Effector memory CD4-positive, alpha-beta T cell (primary cell): Measurements from ENCODE around the gene HEG1.
"Not testable (repeated sequence)": the region's sequence is repeated elsewhere in the genome, so short reads cannot be mapped to it uniquely, and the experiment has no call there.

Source experiments
- DNase-seq, 3 donors: peaks; one replicate each; pipeline ENCODE4 v3.0.0-alpha.2; 2020
- H3K27ac ChIP-seq: 2 replicates; pipeline ENCODE4 v1.7.0; 2013; ENCODE audit warnings: mild to moderate bottlenecking, low read length, moderate library complexity; ENCODE audit not compliant: insufficient read depth, poor library complexity, severe bottlenecking
- H3K27me3 ChIP-seq: replicated peaks from 2 replicates; pipeline ENCODE4 v1.7.0; 2013; ENCODE audit warnings: mild to moderate bottlenecking, low read length; ENCODE audit not compliant: insufficient read depth, control insufficient read depth, poor library complexity, severe bottlenecking
- H3K36me3 ChIP-seq: 2 replicates; pipeline ENCODE4 v1.7.0; 2013; ENCODE audit warnings: mild to moderate bottlenecking, low read length, moderate library complexity; ENCODE audit not compliant: control insufficient read depth, insufficient read depth
- H3K4me1 ChIP-seq: 2 replicates; pipeline ENCODE4 v1.7.0; 2013; ENCODE audit warnings: low read length, mild to moderate bottlenecking; ENCODE audit not compliant: control insufficient read depth, insufficient read depth, poor library complexity, severe bottlenecking
- H3K4me3 ChIP-seq: 2 replicates; pipeline ENCODE4 v1.7.0; 2013; ENCODE audit warnings: low read length, low read depth, mild to moderate bottlenecking; ENCODE audit not compliant: insufficient read depth, poor library complexity, severe bottlenecking
- H3K9me3 ChIP-seq: 2 replicates; pipeline ENCODE4 v1.7.0; 2013; ENCODE audit warnings: mild to moderate bottlenecking, low read length, moderate library complexity; ENCODE audit not compliant: control insufficient read depth

HEG1 gene

DNA sequence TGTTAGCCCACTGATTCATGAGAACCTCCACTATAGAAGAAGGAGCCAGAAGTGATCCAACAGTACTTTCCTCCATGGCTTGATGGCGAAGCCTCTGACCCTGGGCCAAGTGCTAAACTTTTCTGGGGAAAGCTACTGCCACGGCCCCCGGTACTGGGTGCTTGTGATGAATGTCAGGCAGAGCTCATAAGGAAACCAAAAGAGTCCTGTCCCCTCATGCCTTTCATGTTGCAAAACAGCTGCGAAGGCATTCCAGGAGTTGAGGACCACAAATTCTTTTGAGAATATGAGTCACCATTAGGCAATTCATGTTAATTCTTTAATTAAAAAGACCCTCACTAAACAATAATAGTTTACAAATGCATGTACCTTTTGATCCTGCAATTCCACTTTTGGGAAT is 26.5 kb upstream of the HEG1 start:
- H3K36me3 ChIP-seq, H3K4me3 ChIP-seq, H3K4me1 ChIP-seq, H3K27ac ChIP-seq, DNase-seq, H3K27me3 ChIP-seq, H3K9me3 ChIP-seq: not testable (repeated sequence)

DNA sequence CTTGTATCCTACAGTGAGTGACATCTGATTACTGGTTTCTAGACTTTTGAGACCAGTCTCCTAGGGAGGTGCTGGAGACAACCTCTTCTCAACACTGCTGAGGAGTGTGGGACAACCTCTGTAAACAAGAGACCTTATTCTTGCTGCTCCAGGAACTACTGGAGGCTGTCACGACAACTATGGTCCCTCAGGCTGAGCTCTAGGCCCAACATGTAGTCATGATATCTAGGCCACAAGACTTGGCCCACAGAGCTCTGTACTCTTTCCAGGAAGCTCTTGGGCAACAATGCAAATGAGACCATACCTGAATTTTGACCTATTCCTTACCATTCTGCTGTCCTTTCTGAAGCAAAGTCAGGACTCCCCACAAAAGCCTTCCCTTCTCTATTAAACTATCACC is 24.3 kb upstream of the HEG1 start:
- no peaks in the 10 kb centered on the region for H3K9me3 ChIP-seq
- no peaks in the 10 kb centered on the region for H3K27me3 ChIP-seq
- no peaks in the 10 kb centered on the region for H3K4me1 ChIP-seq
- no peak overlapping the region for H3K4me3 ChIP-seq
- no peak overlapping the region for H3K27ac ChIP-seq
- DNase-seq = no peak
- H3K36me3 ChIP-seq = no peaks in the 10 kb centered on the region

DNA sequence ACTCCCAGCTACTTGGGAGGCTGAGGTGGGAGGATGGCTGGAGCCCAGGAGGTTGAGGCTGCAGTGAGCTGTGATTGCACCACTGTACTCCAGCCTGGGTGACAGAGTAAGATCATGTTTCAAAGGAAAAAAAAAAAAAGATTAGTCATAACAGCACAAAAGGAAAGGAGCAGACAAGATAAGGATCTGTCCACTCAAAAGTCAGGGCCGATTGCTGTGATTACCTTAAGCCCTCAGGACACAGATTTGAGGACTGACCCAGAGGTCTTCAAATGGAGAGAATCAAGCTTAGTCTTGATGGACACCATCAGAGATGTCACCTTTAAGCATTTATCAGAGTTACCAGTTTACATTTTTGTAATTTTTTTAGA is 23.9 kb upstream of the HEG1 start:
- Histone ChIP-seq H3K27me3 (no peaks in the 10 kb centered on the region), H3K4me3 (no peak overlapping the region), H3K4me1 (no peaks in the 10 kb centered on the region), H3K9me3 (no peaks in the 10 kb centered on the region), H3K36me3 (no peaks in the 10 kb centered on the region), H3K27ac (no peak overlapping the region)
- DNase-seq = no peak

DNA sequence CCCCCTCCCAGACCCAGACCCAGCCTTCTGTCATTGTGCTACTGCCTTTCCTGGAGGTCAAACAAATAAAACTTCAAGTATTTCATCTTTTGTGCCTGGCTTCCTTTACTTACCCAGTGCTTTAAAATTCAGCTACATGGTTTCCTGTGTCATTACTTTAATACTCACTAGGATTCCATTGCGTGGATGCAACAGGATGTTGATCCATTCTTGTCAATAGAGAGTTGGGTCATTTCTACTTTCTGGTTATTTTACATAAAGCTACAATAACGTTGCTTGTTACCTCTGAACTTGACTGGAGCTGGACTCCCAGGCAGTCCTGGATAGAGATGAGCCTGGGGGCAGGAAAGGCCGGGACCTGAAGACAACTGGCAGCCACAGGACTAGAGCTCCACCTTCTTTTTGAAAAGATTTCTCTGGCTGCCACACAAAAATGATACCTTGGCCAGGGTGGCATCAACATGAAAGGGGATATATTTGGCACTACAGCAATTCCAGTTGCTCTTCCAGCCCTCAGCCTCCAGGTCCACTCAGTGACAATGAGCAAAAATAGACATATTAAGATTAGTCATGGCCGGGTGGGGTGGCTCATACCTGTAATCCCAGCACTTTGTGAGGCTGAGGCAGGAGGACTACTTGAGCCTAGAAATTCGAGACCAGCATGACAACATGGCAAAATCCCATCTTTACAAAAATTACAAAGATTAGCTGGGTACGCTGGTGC is 23.3 kb upstream of the HEG1 start:
- no peaks in the 10 kb centered on the region for H3K9me3 ChIP-seq
- no peak overlapping the region for H3K4me3 ChIP-seq
- H3K27ac ChIP-seq = no peak overlapping the region
- DNase-seq = no peak
- no peaks in the 10 kb centered on the region for H3K27me3 ChIP-seq
- no peaks in the 10 kb centered on the region for H3K36me3 ChIP-seq
- H3K4me1 ChIP-seq = no peaks in the 10 kb centered on the region

DNA sequence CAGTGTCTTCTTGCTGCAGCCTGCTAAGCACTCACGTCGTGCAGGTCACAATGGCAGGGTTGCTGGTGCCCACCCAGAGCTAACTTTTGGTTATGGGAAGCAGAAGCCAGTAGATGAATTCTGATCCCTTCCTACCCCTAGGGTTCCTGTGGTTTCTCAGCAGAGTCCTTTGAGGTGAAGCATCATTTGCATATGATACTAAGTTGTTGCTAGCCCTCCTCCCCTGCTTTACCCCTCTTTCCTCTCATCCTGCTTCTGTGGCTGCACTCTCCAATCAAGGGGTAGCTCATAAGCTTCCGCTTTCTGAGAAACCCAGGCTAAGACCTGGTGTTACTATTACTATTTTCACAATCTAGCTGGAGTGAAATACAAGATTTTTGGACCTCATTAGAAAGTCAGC is 22.1 kb upstream of the HEG1 start:
- Histone ChIP-seq H3K27me3 (no peaks in the 10 kb centered on the region), H3K4me3 (no peak overlapping the region), H3K36me3 (no peaks in the 10 kb centered on the region), H3K4me1 (no peaks in the 10 kb centered on the region), H3K9me3 (no peaks in the 10 kb centered on the region), H3K27ac (no peak overlapping the region)
- no peak for DNase-seq

DNA sequence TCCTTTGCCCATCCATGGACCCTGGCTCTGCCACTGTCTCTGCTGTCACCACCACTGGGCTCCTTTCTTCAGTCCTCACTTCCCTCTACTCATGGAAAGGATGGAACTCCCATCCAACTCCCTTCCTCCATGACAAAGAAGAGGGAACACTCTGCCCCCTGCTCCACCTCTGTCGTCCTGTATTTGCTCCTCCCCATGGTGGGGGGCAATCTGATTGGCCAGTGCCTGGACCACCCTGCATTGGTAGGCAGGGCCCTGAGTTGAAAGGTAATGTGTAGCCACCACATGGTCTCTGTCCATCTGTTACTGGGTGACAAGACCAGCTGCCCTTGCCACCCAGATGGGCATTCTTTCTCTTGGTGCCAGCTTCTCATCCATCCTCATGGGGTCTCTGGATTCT is 20.7 kb upstream of the HEG1 start:
- Histone ChIP-seq H3K27ac (no peak overlapping the region), H3K4me1 (no peaks in the 10 kb centered on the region)
- no peak for DNase-seq

DNA sequence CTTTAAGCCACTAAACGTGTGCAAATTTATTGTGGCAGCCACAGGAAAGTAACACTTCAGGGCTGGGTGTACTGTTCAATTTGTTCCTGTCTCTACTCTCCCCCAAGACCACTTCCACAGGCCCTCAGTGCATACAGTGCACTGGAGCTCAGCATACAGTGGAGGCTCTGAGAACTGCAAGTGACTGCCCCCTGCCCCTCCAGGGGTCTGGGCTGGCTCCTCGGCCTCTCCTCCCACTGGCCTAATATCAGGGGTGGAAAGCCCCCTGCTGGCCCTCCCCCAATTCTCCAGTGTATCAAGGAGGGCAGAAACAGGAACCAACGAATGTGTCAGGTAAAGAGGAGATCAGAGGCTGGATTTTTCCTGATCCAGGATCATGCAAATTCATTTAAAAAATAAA is 19.9 kb upstream of the HEG1 start:
- Histone ChIP-seq H3K27ac (no peak overlapping the region), H3K9me3 (no peaks in the 10 kb centered on the region), H3K27me3 (no peaks in the 10 kb centered on the region), H3K36me3 (no peaks in the 10 kb centered on the region), H3K4me1 (no peaks in the 10 kb centered on the region), H3K4me3 (no peak overlapping the region)
- DNase-seq = no peak

More for the DNA sequence above, 20.7 kb upstream of the HEG1 start:
- Histone ChIP-seq H3K9me3 (no peaks in the 10 kb centered on the region), H3K27me3 (no peaks in the 10 kb centered on the region), H3K4me3 (no peak overlapping the region), H3K36me3 (no peaks in the 10 kb centered on the region)

DNA sequence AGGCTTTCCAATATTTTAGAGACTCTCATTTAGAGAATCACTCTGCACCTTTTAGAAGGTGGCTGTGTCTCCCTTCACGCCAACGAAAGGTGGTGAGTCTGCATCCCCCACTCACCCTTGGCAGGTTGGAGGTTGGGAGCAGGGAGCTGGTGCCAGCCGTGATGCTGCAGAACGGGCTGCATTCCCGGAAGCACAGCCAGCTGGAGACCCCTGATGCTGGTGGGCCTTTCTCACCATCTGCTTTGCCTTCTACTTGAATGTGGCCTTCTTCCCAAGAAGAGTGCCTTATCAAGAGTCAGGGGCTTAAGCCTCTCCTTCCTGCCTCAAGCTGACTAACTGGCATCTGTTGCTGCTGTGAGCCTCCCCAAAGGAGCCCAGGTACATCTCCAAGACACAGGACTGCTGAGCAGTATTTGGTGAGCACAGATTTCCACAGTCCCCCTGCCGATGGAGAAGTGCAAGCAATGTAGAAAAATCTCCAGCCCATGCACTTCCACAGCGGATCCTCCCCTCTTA is 17.7 kb upstream of the HEG1 start:
- H3K27ac ChIP-seq = no peak overlapping the region
- no peaks in the 10 kb centered on the region for H3K9me3 ChIP-seq
- H3K4me1 ChIP-seq = no peaks in the 10 kb centered on the region
- DNase-seq = no peak
- no peaks in the 10 kb centered on the region for H3K36me3 ChIP-seq
- no peaks in the 10 kb centered on the region for H3K27me3 ChIP-seq
- H3K4me3 ChIP-seq = no peak overlapping the region

DNA sequence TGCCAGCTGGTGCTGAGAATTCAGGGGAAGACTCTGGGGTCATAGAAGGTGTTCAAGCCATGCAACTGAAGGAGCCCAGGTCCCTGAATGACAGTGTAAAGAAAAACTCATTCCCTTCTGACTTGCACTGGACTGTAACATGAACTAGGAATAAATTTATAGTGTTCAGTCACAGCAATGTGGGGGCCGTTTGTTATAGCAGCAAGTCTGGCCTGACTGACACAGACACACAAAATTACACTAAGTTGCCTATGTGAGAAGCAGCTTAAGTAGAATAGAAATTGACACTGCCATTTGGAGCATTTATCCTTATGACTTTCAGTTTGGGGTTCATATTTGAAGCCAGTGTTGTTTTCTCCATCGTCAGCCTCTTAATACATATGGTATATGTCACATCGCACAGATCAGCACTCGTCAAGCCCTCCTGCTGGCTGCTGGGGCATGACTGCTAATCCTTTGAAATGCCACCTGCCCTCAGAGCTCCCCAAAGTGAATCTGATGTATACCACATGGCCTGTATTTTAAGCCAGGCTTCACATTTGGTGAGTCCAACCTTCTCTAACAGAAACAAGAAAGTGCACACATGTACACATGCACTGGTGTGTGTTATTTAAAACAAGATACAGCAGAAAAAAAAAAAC is 17.1 kb upstream of the HEG1 start:
- Histone ChIP-seq H3K4me3 (no peak overlapping the region), H3K36me3 (no peaks in the 10 kb centered on the region), H3K27ac (no peak overlapping the region), H3K9me3 (no peaks in the 10 kb centered on the region), H3K27me3 (no peaks in the 10 kb centered on the region), H3K4me1 (no peaks in the 10 kb centered on the region)
- DNase-seq = no peak

DNA sequence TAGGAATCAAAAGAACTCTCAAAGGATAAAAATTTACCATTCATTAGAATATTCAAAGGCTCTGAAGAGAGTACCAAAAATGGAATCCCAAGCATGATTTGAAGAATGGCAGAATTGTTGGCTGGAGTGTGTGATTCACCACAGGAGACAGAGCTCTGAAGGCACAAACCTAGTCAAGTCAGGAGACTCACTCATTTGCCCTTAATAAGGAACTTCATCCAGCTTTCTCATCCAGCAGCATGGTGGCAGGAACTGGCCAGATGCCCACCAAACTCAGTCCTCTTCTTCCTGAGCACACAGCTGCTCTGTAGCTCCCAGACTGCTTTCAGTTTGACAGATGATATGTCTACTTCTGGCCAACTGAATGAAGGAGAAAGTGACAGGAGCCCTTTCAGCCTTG is 16.5 kb upstream of the HEG1 start:
- H3K4me3 ChIP-seq = no peak overlapping the region
- no peak overlapping the region for H3K27ac ChIP-seq
- H3K9me3 ChIP-seq = no peaks in the 10 kb centered on the region
- no peaks in the 10 kb centered on the region for H3K27me3 ChIP-seq
- DNase-seq = no peak
- H3K4me1 ChIP-seq = no peaks in the 10 kb centered on the region
- H3K36me3 ChIP-seq = no peaks in the 10 kb centered on the region
